GM13977 (cell line): ENCODE results near the gene ATRNL1.
A peak's percentile ranks its signal among the peaks of the same experiment; 100 is the strongest.
"Not testable (repeated sequence)": the region's sequence is repeated elsewhere in the genome, so short reads cannot be mapped to it uniquely, and the experiment has no call there.

ENCODE experiments used
- DNase-seq: peaks from one replicate; pipeline ENCODE4 v3.0.0; 2012; ENCODE audit warnings: low spot score
- CTCF ChIP-seq: IDR thresholded peaks from 2 replicates; pipeline ENCODE4 v1.5.1; 2012; ENCODE audit warnings: mild to moderate bottlenecking, control low read depth; ENCODE audit not compliant: insufficient read depth; ENCODE audit errors: extremely low read depth, missing control alignments
- in situ Hi-C: fragments of 300-500 bp; cut with MboI; formaldehyde crosslinking; loops from one replicate; pipeline ENCODE4 v1.12.0; 2022; ENCODE audit warnings: low sequenced_read_pairs, low pct_unique_long_range_greater_than_20kb, mixed read lengths, inconsistent platforms; ENCODE audit not compliant: unreplicated experiment

Gene ATRNL1

GRCh38 chr10:115384665-115385064 is 291.5 kb downstream of the ATRNL1 start:
- in situ Hi-C loops, result no loop called here
- TF ChIP-seq CTCF, result no peak

GRCh38 chr10:115390607-115391006 is 297.4 kb downstream of the ATRNL1 start:
- no peak for DNase-seq
- TF ChIP-seq CTCF, result no peak
- in situ Hi-C loops, result no loop called here

More at GRCh38 chr10:115384665-115385064, 291.5 kb downstream of the ATRNL1 start:
- no peak for DNase-seq

GRCh38 chr10:115398026-115398425 is 304.9 kb downstream of the ATRNL1 start:
- no peak for DNase-seq
- in situ Hi-C loops, result no loop called here
- no peak for TF ChIP-seq CTCF

- DNase-seq, result no peak
- TF ChIP-seq CTCF, result no peak
- in situ Hi-C loops, result loop anchor here (25.0 kb wide), 1 partner anchor 540 kb away; no protein-coding TSS in a partner anchor
Observed at GRCh38 chr10:115402699-115403098, 309.5 kb downstream of the ATRNL1 start.

GRCh38 chr10:115405838-115406237 is 312.7 kb downstream of the ATRNL1 start:
- not testable (repeated sequence) for DNase-seq
- in situ Hi-C loops, result loop anchor here (25.0 kb wide), 1 partner anchor 544 kb away; no protein-coding TSS in a partner anchor

- TF ChIP-seq CTCF, result no peak
- DNase-seq, result no peak
- in situ Hi-C loops, result loop anchor here (25.0 kb wide), 1 partner anchor 547 kb away; no protein-coding TSS in a partner anchor
Observed at GRCh38 chr10:115409347-115409746, 316.2 kb downstream of the ATRNL1 start.

- peak; percentile 37 for DNase-seq
- TF ChIP-seq CTCF, result peak; percentile 80
- in situ Hi-C loops, result loop anchor here (25.0 kb wide), 1 partner anchor 555 kb away; no protein-coding TSS in a partner anchor
Observed at GRCh38 chr10:115417585-115418265, 324.6 kb downstream of the ATRNL1 start.
